Fibroblast of upper back skin (primary cell): ENCODE measurements around the gene LTA4H.

Source experiments
- DNase-seq: peaks from one replicate; pipeline ENCODE4 v3.0.0-alpha.2; 2013

Gene LTA4H

GRCh38 chr12:96033549-96034389 is 1.6 kb downstream of the LTA4H start:
- DNase-seq = no peak

DNA sequence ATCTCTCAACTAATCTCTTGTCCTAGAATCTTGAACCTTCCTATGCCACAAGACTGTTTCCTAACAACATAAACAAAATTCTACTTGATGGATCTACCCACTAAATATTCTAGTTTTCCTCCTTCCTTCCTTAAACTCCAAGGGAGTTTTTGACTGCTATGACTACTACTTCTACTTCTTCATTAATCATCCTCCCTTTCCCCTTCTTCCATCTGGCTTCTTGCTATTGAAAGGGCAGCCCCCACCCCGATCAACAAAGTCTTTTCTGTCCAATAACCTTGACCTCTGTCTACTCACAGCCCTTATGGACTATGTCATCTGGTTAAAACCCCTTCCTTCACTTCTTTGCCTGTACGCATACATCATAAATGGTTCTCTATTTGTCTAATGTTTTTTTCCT is 5.6 kb downstream of the LTA4H start:
- no peak for DNase-seq

GRCh38 chr12:96028538-96028937 is 6.8 kb downstream of the LTA4H start:
- no peak for DNase-seq

DNA sequence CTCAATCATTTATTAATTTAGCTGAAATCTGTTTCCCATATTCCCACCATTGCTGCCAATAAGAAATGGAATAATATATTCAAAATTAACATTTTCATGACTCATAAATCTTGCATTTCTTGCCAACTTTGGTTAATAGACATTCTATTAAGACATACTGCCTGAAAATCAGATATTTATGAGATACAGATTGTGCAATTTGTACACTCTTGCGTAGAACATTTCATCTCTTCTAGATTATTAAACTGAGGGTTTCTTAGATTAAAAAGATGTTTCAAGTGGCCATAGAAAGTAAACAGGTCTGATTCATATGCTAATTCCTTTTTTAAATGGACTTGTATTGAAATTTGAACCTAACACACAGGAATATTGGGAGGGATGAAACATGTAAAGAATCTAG is 9.1 kb downstream of the LTA4H start:
- no peak for DNase-seq

- DNase-seq = no peak
These were observed 9.9 kb downstream of the LTA4H start for GRCh38 chr12:96025518-96025917.

DNA sequence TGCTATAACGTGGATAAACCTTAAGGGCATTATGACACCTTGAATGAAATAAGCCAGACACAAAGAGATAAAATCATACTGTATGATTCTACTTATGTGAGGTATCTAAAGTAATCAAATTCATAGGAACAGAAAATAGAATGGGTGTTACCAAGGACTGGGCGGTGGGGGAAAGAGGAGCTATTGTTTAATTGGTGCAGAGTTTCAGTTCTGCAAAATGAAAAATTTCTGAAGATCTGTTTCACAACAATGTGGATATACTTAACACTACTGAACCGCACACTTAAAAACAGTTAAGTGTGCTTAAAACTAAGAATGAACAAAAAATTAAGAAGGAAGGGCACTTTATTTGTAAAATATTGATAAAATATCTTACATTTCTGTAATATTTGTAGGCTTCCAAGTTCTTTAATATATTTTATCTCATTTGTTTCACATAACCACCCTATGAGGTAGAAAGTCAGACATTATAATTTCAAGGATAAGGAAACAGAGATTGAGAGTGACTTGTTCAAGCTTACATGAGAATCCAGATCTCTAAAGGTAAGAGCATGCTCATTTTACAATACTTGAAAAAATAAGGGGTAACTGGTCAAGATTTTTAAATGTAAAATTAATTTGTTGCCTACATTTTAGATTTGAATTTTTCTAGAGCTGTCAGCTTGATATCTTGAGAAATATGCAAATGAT is 14.9 kb downstream of the LTA4H start:
- no peak for DNase-seq

- peak; percentile 20 for DNase-seq
These were observed 19.7 kb downstream of the LTA4H start for GRCh38 chr12:96015672-96016071.

GRCh38 chr12:96014943-96015599 is 20.3 kb downstream of the LTA4H start:
- no peak for DNase-seq

GRCh38 chr12:96007729-96008128 is 27.7 kb downstream of the LTA4H start:
- no peak for DNase-seq

GRCh38 chr12:96006727-96007126 is 28.7 kb downstream of the LTA4H start:
- DNase-seq = no peak

DNA sequence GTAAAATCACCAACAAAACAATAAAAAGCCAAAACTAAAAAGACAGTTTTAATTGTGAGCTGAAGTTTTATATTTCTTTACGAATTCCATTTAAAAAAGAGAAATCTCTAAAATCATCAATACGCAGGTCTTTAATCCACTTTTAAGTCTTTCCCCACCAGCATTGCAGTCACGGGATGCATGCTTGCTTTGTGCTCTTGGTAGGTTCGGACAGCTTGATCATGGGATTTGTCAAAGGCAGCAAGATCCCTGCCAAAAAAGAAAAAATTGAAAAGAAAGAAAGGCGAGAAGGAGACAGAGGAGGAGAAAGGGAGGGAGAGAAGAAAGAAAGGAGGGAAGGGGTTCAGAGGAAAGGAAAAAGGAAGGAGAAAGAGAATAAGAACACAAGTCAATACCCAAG is 34.5 kb downstream of the LTA4H start:
- DNase-seq = no peak

DNA sequence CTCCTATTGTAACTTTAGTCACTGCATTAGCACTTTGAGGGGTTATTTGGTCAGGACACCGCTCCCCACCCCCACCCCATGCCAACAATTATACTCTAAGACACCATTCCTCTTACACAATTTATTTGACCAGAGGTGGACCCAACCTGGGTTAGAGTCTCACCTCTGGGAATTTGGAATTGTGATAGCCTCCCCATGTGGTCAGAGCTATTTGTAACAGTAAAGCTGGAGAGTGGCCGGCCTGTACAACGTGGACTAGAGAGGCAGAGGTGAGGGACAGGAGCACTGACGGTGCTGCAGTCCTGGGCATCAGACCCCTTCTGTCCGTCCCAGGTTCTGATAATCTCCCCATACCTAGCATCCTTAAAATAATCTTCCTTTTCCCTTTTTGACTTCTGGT is 35.9 kb downstream of the LTA4H start:
- DNase-seq = no peak

GRCh38 chr12:95998611-95999286 is 36.6 kb downstream of the LTA4H start:
- DNase-seq = peak; percentile 55

GRCh38 chr12:95997911-95998510 is 37.4 kb downstream of the LTA4H start:
- DNase-seq = no peak

DNA sequence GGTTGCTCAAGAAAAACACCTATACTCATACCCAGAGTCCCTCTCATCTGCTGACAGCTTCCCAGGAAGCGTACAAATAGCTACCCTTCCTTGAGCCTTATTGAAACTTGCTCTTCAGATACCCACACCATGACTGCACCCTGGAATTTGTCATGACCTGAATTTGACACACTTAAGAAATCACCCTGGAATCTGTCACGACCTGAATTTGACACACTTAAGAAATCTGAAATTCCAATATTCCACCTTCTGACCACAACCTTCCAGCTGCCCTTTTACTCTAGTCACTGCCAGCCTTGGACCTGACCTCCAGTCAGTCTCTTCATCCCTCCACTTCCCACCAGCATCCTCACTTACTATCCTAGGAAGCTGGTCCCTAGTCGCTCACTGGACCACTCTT is 38.1 kb downstream of the LTA4H start:
- DNase-seq = no peak

- no peak for DNase-seq
These were observed 39.2 kb downstream of the LTA4H start, which contains the start of gene HAL for GRCh38 chr12:95996034-95996658. TSS of gene HAL (minus strand) at chr12:95996344. CDS start at chr12:95995910, 434 bp downstream.

DNA sequence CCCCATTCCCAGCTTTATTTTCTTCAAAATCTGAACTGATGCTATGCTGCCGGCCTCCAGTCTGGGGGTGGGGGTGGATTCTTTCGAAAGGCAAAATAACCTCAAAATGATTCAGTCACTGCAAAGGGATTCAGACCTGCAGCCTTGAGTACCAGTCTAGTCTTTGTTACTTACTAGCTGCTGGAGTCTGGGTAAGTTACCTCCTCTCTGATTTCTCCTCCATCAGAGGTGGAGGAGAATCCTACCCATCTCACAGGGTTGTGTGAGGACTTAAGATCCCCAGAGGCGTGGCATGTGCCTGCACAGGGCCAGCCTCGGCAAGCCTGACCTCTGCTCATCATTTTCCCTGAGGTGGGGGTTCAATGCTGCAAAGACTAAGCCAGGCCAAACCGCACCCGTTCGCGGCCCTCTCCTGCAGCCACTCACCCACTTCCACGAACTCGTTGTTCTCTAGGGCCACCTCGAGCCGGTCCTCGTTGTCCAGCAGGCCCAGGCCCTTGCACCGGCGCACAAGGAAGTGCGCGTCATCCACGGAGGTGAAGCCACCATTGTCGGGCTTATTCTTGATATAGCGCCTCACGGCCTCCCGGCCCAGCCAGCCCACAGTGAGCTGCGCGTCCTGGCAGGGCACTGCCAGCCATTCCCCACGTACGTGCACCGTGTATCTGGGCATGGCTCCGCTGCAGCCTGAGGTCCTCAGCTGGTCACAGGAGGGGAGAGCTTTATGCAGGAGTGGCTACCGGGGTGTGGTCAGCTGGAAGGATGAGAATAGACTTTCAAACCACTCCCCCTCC is 40.0 kb downstream of the LTA4H start:
- no peak for DNase-seq

DNA sequence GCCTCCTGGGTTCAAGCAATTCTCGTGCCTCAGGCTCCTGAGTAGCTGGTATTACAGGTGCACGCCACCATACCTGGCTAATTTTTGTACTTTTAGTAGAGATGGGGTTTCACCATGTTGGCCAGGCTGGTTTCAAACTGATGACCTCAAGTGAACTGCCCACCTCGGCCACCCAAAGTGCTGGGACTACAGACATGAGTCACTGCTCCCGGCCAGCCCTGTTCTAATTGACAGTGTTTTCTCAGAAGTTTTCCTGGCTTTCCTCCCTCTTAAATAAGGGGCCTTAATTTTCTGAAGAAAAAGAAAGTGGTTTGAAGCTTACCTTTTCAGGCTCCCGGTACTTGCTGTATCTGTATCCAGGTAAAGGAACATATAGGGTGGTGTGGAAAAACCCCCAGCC is 40.9 kb downstream of the LTA4H start:
- DNase-seq = no peak

- DNase-seq = no peak
These were observed 41.5 kb downstream of the LTA4H start for GRCh38 chr12:95993907-95994306.

DNA sequence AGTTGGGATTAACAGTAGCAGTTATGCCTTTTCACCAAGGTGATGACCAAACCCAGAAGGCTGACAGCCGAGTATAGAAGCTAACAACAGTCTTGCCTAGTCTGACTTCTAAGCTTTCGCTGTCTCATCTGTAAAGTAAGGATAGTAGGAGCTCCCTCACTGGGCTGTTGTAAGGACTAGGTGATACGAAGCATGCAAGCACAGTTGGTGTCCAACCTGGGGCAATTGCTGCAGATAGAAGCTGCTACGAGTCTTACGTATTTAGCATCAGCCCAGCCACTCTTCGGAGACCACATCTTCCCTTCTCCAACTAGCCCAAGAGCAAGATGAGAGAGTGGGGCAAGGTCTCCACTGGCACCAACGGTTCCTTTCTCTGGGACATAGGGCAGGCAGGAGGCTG is 45.3 kb downstream of the LTA4H start:
- no peak for DNase-seq

GRCh38 chr12:95989504-95990123 is 45.8 kb downstream of the LTA4H start:
- no peak for DNase-seq
